HG03064 (cell line): ENCODE results near the gene RPS6KA2.

Experiments used
- ATAC-seq: cut with Tn5 transposase; IDR thresholded peaks from one replicate; pipeline ENCODE4 v1.9.1; 2021; ENCODE audit warnings: low read depth; ENCODE audit not compliant: unreplicated experiment

RPS6KA2 gene

DNA sequence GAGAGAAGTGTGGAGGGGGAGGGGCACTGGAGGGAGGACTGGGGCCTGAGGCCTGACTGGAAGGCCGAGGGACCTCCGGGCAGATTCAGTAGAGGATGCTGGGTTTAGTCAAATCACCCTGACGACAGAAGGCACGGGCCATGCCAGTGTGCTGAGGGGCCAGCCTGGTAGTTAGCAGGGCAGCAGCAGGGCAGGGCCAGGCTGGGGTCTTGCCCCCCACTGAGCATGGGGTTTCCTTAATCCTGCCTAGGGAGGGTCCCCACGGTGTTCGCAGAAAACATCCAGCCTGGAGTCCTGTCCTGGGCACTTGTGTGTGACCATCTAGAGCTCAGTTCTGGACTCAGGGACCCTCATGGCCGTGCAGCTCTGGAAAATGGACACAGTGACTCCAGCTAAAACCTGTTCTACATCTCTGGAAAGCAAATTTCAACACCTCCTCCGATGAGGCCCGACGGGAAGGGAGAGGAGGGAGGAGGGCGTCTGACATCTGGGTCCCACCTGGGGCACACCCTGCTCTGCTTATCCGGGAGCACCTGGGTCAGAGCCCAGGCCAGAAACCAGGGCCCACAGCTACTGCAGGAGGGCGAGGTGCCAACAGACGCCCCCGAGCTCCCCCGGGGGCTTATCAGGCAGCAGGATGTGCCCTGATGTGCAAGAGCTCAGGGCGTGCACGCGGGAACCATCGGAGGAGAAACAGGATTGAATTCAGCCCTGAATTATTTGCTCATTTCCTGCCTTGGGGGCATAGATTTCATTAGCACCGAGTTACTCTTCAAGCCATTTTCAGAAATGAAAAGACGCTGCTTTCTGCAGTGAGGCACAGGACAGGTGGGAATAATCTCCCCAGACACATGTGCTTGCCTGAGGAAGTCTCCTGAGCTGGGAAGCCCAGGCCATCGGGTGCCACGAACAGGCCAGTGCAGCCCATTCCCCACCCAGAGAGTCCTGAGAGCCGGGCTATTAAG lies 166.3 kb downstream of the RPS6KA2 start:
- no peak for ATAC-seq

- ATAC-seq: no peak
Measured at GRCh38 chr6:166459906-166460305, 167.1 kb downstream of the RPS6KA2 start.

- no peak for ATAC-seq
Measured at GRCh38 chr6:166459272-166459671, 167.8 kb downstream of the RPS6KA2 start.

- ATAC-seq: no peak
Measured at GRCh38 chr6:166456395-166457156, 170.5 kb downstream of the RPS6KA2 start.

DNA sequence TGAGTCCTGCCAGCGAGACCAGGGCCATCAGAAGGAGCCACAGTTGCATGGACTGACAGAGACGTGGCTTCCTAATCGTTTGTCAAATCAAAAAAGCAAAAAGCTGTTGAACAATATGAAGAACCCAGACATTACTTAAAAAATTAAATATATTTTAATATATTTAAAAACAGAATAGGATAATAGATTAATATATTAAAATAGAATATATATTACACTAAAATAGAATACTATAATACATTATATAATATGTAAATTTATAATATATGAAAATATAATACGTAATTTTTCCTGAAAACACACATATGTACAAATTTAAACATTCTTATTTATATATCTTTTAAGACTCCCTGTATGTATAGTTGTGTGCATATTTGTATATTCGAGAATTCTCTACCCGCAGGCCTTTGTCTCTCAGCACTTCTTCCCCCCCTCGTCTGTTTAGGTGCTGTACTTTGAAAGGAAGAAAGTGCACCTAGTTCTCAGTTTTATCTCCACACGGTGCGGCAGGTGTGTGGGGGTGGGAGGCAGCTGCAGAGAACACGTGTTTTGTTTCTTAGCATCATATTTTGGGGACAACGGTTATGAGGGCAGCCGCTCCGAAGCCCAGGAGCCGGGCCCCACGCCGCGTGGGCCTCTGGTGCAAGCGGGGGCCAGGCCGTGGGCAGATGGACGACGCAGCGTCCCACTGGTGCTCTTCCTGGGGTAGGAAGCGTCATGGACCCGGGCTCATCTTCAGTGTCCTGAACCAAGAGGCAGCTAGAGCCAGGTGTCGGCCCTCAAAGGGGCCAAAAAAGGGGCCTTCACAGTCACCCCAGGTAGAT lies 172.1 kb downstream of the RPS6KA2 start:
- no peak for ATAC-seq

- no peak for ATAC-seq
Measured at GRCh38 chr6:166453651-166454050, 173.4 kb downstream of the RPS6KA2 start.

GRCh38 chr6:166450167-166450873 lies 176.7 kb downstream of the RPS6KA2 start:
- no peak for ATAC-seq

DNA sequence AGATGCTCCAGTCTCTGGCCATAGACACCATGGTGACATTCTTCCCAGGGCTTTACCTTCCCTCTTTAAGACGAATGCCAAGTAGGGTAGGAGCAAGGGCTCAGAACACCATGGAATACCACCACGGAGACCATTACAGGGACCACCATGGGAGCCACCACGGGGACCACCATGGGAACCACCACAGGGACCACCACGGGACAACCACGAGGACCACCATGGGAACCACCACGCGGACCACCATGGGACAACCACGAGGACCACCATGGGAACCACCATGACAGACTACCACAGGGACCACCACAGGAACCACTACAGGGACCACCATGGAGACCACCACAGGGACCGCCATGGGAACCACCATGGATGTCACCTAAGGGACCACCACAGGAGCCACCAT lies 177.4 kb downstream of the RPS6KA2 start:
- ATAC-seq: no peak

GRCh38 chr6:166449036-166449435 lies 178.0 kb downstream of the RPS6KA2 start:
- no peak for ATAC-seq

- ATAC-seq: no peak
Measured at GRCh38 chr6:166448432-166448831, 178.6 kb downstream of the RPS6KA2 start.

DNA sequence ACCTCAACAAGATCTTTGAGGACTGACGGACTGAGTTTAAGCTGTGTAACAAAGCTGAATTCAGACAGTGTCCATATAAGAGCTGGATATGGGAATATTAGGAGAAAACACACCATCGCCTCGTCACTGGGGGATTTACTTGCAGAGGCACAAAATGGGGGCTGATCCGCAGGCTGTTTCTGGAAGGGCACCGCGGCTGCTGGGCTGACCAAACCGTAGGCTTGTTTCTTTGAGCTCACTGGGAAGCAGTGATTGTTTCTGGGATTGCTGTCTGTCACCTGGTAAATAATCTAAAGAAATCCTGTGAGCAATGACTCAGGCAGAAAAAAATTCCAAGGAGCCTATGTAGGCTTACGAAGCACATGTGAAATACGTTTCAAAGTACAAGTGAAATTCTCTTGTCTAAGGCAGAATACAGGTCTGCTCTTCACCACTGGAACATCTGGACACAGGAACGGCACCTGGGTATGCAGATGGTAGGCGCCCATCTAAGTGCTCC lies 180.4 kb downstream of the RPS6KA2 start:
- ATAC-seq: no peak

- no peak for ATAC-seq
Measured at GRCh38 chr6:166446146-166446545, 180.9 kb downstream of the RPS6KA2 start.

DNA sequence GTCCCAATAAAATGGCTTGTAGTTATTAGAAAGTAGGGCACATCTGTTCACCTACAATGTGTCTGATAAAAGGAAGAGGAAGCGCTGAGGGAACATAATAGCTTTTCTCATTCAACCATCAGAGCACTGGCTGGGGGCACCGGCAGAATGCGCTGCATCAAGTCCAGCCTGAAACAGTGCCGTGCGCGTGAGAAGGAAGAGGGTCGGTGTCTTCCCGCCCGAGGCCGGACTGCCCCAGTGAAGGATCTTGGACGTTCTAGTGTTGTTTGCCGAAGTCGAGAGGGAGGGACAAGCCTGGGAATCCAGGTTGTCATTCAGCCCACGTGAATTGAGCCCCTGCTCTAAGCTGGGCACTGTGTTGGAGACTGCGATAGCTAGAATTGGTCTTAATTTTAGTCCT lies 182.6 kb downstream of the RPS6KA2 start:
- ATAC-seq: no peak

GRCh38 chr6:166443166-166443565 lies 183.9 kb downstream of the RPS6KA2 start:
- no peak for ATAC-seq

GRCh38 chr6:166442131-166442685 lies 184.8 kb downstream of the RPS6KA2 start:
- no peak for ATAC-seq

- ATAC-seq: no peak
Measured at GRCh38 chr6:166441325-166442078, 185.5 kb downstream of the RPS6KA2 start.

DNA sequence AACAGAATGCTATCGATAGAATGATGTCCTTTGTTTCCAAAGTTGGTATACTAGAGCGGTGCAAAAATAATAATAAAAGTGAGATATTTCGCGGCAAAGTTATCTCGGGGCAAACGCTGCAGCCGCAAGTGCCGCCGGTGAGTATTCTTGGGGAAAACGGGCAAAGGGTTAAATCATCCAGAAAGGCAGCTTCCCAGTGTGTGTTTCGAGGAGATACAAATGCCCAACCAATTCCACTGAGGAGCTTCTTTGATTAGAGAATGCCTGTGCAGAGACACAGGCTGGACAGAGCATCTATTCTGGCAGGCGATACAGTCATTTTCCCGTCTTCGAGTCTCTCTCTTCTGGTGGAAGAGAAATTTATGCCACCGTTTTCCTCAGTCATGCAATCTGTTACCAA lies 186.3 kb downstream of the RPS6KA2 start:
- ATAC-seq: no peak

DNA sequence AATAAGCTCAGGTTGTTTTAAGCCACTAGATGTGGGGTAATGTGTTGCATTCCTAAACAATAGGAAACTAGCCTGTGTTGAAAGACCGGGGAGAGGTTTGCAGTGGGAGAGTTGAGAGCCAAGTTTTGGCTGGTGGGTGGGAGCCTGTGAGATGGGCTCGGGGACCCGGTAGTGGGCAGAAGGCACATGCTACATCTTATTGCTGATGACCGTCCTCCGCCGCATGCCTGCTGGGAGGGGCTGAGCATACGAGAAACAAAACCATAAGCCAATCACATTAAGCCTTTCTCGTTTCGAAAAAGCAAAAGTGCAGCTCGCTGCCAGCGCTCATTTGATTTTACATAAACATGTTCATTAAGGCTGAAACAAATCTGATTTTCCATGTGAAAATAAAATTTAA lies 186.9 kb downstream of the RPS6KA2 start:
- no peak for ATAC-seq
